Inferior parietal cortex (tissue), 1 donor: Measurements from ENCODE around the gene DNAAF8.
"Not testable (repeated sequence)": the region's sequence is repeated elsewhere in the genome, so short reads cannot be mapped to it uniquely, and the experiment has no call there.

ENCODE experiments used
- DNase-seq: peaks from one replicate; pipeline ENCODE4 v3.0.0-alpha.2; 2016; ENCODE audit errors: extremely low spot score

The DNAAF8 gene

DNA sequence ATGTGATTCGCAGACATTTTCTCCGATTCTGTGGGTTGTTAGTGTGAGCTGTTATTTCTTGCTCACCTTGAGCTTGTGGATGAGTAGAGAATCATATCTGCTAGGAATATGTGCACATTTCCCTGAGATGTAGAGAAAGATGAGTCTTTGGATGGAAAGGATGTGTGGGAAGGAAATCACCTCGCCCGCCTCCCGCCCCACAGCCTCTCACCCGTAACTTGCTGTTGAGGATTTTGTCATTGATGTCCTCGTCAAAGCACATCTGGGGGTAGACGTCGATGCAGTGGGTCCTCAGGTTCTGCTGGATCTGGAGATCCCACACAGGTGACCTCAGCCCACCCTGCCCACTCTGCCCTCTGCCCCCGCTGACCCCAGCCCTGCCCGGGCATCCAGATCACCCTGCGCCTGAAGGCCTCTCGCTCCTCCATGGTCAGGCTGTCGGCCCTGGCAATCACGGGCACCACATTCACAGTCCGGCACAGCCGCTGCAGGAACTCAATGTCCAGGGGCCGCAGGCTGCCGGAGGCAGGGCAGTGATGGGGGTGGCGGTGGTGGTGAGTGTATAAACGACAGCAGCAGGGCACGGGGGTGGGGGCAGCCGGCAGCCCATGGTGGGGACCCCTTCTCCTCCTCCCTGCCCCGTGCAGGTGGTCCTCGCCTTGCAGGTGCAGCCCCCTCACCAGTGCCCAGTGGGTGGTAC, 49.1 kb downstream of the DNAAF8 start:
- no peak for DNase-seq

DNA sequence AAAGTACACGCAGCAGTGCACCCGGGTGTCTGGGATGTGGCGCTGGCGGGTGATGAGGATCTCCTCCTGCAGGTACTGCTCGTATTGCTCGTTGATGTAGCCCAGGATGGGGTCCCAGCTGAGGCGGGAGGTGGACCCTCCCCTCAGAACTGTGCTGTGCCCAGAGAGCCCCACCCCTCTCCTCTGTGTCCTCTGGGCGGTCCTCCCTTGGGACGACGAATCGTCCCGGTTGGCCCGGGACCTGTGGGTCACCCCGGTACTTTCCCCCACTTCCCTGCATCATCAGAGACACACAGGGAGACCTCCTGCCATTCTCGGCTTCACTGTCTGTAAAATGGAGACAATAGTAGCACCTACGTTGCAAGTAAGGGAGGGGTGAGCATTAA, 49.6 kb downstream of the DNAAF8 start:
- DNase-seq: no peak

DNA sequence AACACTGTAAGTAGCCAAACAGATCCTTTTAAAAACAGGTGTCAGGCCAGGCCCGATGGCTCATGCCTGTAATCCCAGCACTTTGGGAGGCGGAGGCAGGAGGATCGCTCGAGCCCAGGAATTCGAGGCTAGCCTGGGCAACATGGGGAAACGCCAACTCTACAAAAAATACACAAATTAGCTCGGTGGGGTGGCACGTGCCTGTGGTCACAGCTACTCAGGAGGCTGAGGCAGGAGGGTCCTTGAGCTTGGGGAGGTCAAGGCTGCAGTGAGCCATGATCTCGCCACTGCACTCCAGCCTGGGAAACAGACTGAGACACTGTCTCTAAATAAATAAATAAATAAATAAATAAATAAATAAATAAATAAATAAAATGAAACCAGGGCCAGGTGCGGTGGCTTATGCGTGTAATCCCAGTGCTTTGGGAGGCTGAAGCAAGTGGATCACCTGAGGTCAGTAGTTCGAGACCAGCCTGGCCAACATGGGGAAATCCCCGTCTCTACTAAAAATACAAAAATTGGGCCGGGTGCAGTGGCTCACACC, 50.2 kb downstream of the DNAAF8 start:
- DNase-seq: not testable (repeated sequence)

DNA sequence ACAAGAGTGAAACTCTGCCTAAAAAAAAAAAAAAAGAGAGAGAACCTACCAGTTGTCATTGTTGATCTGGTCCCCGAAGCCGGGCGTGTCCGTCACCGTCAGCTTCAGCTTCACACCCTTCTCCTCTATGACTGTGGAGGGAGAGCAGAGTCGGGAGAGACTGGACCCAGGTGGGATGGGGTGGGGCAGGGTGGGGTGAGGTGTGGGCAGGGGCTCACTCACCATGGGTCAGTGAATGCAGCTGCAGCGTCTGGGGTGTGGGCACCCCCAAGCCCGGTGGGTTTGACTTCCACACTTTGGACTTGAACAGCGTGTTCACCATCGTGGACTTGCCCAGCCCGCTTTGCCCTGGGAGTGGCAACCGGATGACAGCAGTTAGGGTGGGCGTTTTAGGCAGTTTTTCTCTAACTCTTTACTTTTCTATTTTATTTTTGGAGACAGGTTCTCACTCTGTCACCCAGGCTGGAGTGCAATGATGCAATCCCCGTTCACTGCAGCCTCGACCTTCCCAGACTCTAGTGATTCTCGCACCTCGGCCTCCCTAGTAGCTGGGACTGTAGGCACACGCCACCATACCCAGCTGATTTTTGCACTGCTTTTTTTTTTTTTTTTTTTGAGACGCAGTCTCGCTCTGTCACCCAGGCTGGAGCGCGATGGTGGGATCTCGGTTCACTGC, 51.6 kb downstream of the DNAAF8 start:
- DNase-seq: no peak

DNA sequence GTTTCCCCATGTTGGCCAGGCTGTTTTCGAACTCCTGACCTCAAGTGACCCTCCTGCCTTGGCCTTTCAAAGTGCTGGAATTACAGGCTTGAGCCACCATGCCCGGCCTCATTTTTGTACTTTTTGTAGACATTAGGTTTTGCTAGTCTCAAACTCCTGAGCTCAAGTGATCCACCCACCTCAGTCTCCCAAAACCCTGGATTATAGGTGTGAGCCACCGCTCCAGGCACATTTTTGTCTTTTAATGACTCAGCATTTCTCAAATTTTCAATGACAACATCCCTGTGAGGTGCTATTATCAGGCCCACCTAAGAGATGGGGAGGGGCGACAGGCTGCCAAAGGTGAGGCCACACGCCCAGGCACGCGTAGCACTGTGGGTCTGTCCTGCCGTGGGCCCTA, 52.7 kb downstream of the DNAAF8 start:
- DNase-seq: no peak

DNA sequence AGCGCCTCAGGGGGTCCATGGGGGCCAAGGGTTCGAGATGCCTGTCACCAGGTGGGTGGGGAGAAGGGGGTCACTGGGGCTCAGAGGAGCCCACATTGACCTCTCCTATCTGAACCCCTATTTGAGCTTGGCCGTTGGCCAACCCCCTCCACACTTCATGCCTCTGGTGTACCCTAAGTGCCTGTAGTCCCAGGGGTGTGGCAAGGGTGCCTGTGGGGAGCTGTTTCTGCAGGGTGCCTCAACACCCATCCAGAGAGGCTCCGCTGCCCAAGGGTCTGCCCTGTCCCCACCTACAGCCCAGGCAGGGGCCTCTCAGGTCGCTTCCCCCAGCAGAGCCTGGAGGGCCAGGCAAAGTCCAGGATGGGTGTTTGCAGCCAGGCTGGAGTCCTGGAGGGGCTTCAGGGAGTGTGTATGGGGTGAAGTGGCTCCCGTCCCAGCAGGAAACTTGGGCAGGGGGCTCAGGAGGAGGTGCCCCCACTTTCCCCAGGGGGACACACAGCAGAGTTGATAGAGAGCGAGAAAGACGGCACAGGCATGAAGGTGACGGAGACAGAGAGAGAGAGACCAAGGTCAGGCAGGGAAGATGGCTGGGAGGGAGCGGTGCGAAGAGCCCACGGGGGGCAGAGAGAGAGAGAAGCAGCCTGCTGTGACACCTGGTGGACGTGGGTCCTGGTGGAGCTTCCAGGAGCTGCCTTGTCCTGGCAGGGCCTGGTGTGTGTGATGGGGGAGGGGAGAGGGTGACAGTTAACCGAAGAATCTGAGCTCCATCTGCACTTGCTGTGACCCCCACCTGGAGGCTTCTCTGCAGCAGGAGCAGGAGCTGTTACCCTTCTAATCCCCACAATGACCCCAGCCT, 53.5 kb downstream of the DNAAF8 start, which contains the start of gene SEPTIN12:
SEPTIN12 (minus strand) TSS at position 719 of the 856 bp plus-strand sequence; CDS start at position 19, 700 bp downstream.
- no peak for DNase-seq

DNA sequence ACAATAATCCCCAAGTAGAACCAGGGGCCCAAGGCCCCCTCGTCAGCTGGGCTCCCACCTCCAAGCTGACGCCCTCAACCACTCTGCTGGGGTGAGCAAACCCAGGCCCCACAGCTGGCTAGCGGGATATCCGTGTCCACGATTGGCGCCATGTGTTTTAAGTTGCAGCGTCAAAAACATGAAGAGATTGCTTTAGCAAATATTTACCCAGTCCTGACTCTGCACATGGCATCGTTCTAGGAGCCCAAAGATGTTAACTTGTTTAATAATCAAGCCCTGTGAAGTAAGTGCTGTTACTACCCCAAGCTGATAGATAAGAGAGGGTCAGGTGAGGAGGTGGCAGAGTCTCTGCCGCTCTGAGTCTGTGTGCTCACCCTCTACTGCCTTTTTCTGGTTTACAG, 54.2 kb downstream of the DNAAF8 start:
- DNase-seq: no peak

DNA sequence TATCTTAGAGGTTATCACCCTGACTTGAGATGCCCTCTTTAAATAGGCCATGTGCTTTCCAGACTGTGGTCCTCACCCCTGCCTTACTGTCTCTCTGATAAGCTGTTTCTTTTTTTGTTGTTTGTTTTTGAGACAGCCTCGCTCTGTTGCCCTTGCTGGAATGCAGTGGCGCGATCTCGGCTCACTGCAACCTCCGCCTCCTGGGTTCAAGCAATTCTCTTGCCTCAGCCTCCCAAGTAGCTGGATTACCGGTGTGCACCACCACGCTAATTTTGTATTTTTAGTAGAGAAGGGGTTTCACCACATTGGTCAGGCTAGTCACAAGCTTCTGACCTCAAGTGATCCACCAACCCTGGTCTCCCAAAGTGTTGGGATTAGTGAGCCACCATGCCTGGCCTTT, 54.6 kb downstream of the DNAAF8 start:
- no peak for DNase-seq

DNA sequence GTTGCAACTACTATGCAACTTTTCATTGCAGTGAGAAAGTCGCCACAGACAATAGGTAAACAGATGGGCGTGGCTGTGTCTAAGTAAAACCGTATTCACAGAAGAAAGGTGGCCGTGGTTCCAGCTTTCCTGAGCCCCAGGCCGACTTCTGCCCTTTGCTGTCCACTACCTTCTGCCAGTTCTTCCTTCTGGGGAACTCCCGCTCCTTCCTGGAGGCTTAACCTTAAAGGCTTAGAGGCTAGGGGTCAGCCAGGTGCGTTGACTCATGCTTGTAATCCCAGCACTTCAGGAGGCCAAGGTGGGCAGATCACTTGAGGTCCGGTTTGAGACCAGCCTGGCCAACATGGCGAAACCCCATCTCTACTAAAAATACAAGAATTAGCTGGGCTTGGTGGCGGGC, 55.9 kb downstream of the DNAAF8 start:
- no peak for DNase-seq

DNA sequence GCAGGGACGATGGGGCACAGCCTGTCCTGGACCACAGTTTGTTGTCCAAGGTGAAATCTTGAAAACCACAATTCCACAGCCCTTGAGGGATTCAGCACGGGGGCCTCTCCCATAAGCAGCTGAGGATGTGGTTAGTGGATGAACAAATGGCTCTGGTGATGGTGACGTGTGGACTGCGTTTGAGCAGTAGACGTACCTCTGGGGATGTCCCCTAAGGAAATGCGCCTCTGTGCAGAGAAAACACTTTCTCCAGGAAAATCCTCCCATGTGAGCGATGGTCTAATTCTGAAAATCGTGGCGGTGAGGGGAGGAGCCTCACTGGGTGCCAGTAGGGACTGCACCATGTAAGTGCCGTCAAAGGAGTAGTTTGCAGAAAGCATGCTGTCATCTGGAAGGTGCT, 56.5 kb downstream of the DNAAF8 start:
- no peak for DNase-seq

DNA sequence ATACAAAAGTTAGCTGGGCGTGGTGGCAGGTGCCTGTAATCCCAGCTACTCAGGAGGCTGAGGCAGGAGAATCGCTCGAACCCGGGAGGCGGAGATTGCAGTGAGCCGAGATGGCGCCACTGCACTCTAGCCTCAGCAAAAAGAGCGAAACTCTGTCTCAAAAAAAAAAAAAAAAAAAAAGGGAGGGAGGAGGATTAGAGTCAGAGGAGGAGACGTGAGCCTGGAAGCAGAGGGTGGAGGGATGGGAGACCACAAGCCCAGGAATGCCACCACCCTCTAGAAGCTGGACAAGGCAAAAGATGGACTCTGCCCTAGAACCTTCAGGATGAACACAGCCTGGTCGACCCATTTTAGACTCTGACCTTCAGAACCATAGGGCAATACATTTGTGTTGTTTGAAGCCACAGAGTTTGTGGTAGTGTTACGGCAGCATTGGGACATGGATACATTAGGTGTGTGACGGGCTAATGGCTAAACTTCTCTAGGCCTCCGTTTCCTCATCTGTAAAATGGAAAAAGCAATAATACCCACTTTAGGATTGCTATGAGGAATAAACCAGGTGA, 58.7 kb downstream of the DNAAF8 start:
- DNase-seq: no peak

DNA sequence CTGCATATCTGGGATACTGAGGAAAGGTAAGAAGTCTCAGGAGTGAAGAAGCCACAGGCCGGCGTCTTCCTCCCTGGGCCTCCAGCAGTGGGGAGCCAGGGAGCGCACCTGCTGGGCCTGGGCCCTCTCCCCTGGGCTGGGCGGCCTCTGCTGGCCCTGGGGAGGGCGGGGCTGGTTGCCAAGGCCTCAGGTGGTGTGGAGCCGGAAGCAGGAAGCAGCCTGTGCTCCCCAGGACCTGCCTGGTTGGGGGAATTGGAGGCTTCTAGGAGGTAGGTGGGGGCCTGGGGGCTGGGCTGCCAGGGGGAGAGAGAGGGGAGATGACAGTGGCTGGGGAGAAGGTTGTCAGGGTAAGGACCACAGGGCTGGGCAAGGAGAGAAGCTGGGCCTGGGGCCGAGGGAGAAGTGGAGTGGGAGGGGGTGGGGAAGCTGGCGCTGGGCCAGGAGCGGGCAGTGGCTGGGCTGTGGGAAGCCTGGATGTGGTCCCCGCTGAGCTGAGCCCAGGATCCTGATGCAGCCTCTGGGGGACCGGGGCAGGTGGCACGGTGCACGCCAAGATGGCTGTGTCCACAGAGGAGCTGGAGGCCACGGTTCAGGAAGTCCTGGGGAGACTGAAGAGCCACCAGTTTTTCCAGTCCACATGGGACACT, 61.0 kb downstream of the DNAAF8 start, which contains the start of gene SMIM22:
SMIM22 (plus strand) TSS at position 189 of the 647 bp plus-strand sequence; CDS start at position 555, 366 bp downstream.
- no peak for DNase-seq

DNA sequence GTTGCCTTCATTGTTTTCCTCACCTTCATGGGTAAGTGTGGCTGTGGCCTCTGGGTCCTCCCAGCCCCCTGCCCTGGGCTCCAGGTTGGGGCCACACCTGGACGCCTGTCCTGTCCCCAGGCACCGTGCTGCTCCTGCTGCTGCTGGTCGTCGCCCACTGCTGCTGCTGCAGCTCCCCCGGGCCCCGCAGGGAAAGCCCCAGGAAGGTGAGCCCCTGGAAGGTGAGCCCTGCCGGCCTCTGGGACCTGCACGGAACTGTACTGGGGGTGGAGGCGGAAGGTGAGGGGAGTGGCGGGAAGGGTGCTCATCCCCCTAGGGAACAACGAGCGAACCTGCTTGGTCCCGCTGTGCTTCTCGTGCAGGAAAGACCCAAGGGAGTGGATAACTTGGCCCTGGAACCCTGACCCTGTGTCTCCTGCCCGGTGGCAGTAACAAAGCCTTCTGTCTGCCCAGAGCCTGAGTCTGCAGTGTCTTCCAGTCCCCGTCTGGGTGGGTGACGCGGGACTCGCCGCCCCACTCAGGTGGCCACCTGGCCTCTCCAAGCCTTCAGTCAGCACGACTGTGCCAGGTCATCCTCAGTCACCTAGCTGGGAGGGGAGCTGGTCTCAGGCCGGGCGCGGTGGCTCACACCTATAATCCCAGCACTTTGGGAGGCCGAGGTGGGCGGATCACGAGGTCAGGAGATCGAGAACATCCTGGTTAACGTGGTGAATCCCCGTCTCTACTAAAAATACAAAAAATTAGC, 61.7 kb downstream of the DNAAF8 start:
- no peak for DNase-seq

DNA sequence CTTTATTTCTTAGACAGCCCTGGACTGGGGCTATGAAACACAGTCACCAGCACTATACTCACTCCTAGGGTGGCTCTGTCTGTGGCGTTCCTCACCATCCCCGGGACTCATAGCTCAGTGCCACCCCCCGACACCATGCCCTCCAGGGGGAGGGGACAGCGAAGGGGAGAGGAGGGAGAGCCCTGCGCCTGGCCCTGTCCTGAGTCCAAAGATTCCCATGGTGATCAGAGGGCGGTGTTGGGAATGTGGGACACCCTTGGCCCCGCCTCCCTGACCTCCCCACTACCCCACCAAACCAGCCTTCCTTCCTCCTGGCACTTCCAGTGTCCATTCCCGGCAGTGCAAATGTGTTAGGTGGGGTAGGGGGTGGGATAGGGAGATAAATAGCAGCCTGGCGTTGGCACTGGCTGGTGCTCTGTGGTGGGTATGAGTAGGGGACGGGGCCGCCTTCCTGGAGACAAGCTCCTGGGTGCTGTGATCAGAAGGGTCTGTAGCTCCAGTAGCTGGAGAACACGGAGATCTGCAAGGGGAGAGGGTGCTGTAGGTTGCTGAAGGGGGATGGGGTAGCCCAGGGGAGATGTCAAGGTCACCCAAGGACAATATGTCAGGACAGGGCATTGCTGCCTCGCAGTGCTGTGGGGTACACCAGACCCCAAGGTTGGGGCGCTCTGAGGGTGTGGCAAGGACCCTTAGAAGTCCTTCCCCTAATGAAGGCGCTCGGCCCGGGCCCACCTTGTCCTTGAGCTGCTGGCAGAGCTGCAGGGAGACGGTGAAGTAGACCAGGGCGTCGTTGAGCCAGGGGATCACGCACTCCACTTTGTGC, 62.9 kb downstream of the DNAAF8 start:
- DNase-seq: no peak

DNA sequence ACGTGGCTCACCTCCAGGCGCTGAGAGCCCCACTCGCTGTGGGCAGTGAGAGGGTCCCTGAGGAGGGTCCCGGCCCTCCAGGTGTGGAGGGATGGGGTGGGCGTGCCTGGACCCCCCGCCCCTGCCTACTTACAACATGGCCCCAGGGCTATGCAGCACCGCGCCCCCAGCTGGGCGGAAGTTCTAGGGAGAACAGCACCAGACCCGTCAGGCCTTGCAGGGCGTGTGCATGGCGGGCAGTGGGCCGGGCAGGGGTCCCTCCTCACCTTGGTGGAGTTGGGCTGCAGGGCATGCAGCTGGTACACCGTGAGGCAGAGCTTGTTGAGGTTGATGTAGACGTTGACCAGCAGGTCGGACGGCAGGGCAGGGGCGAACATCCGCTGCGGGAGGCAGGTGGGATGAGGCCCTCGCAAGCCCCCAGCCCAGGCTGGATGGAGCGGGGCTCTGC, 63.5 kb downstream of the DNAAF8 start:
- DNase-seq: no peak

DNA sequence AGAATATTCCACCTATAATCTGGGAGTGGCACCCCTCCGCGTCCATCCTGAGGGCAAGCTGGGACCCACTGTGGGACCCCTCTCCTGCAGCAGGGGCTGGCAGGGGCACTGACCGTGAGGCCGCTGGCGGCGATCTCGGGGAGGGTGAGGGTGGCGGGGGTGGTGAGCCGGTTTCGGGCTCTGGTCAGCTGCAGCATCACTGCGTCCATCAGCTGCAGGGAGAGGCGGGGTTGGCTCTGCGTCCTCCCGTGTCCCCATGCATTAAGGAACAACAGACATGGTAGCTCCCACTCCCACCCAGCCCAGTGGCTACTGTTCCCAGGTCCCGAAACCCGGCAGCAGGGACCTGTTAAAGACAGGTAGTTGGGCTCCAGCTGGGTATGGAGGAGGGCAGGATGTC, 64.1 kb downstream of the DNAAF8 start:
- no peak for DNase-seq
